ENCODE results near the gene BAZ2B. TPM values are rescaled to one million over a fixed set of nuclear protein-coding genes. Genes with fewer than 3 reads are reported as not detected.

The BAZ2B gene
- total and polyA plus RNA-seq, 2 of the 13 experiments (the other 11 are each of a cell fraction or from before 2014, with no cell fraction given): 14.0 to 15.1 TPM

DNA sequence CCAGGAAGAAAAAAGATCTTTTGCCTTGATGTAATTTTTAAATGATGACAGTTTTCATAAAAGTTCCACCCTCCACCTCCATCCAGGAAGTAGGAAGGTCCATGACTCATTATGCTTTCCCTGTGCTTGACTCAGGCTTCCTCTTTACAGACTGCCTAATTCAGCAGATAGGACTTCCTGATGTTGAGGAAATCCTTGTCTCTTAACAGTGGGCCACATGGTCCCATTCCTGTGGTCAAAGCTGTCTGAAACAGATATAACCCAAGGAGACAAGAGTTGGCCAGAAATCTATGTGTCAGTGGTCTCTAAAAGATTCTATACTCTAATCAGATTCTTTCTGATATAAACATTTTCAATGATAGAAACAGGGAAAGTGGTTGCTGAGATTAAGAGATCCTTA lies 119.1 kb downstream of the BAZ2B start (continued):
- TF ChIP-seq, protein P1, sequence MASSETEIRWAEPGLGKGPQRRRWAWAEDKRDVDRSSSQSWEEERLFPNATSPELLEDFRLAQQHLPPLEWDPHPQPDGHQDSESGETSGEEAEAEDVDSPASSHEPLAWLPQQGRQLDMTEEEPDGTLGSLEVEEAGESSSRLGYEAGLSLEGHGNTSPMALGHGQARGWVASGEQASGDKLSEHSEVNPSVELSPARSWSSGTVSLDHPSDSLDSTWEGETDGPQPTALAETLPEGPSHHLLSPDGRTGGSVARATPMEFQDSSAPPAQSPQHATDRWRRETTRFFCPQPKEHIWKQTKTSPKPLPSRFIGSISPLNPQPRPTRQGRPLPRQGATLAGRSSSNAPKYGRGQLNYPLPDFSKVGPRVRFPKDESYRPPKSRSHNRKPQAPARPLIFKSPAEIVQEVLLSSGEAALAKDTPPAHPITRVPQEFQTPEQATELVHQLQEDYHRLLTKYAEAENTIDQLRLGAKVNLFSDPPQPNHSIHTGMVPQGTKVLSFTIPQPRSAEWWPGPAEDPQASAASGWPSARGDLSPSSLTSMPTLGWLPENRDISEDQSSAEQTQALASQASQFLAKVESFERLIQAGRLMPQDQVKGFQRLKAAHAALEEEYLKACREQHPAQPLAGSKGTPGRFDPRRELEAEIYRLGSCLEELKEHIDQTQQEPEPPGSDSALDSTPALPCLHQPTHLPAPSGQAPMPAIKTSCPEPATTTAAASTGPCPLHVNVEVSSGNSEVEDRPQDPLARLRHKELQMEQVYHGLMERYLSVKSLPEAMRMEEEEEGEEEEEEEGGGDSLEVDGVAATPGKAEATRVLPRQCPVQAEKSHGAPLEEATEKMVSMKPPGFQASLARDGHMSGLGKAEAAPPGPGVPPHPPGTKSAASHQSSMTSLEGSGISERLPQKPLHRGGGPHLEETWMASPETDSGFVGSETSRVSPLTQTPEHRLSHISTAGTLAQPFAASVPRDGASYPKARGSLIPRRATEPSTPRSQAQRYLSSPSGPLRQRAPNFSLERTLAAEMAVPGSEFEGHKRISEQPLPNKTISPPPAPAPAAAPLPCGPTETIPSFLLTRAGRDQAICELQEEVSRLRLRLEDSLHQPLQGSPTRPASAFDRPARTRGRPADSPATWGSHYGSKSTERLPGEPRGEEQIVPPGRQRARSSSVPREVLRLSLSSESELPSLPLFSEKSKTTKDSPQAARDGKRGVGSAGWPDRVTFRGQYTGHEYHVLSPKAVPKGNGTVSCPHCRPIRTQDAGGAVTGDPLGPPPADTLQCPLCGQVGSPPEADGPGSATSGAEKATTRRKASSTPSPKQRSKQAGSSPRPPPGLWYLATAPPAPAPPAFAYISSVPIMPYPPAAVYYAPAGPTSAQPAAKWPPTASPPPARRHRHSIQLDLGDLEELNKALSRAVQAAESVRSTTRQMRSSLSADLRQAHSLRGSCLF (CRISPR knock-in tag; IDR thresholded peaks at IDR 0.05; ENCODE audit: borderline replicate concordance): no peak

DNA sequence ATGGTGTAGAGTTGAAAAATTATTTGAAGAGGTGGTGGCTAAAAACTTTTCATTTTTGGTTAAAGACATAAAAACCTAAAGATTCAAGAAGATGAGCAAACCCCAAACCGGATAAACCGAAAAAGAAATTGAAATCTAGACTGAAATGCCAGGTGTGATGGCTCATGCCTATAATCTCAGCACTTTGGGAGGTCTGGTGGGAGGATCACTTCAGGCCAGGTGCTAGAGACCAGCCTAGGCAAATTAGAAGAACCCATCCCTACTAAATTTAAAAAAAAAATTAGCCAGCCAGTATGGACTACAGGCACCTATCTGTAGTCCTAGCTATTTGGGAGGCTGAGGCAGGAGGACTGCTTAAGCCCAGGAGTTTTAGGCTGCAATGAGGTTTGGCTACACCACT lies 126.9 kb downstream of the BAZ2B start:
- Histone ChIP-seq H3K27me3 (ENCODE audit: control insufficient read depth in 1 of 2, insufficient read depth in 2 of 2, low read length in 2 of 2) (no peaks in the 10 kb centered on the region), H3K4me1 (ENCODE audit: insufficient read depth, low read length) (no peaks in the 10 kb centered on the region), H4K20me1 (ENCODE audit: insufficient read depth, low read length) (no peaks in the 10 kb centered on the region; the same call in 1 of the 2 replicates), H3K9ac (ENCODE audit: insufficient read depth, low read depth, low read length) (no peak overlapping the region), H3K27ac (ENCODE audit: extremely low read length, insufficient read depth, low read length) (no peak overlapping the region), H3K9me3 (ENCODE audit: low read length) (no peaks in the 10 kb centered on the region), H3K4me3 (replicated peaks in 1 of 3; ENCODE audit: insufficient read depth in 1 of 3, low read depth in 2 of 3, low read length in 3 of 3) (no peak overlapping the region), H3K79me2 (ENCODE audit: insufficient read depth, low read length) (no peaks in the 10 kb centered on the region), H2AFZ (ENCODE audit: low read length) (no peak overlapping the region), H3K36me3 (replicated peaks in 1 of 2; ENCODE audit: control insufficient read depth in 1 of 2, insufficient read depth in 2 of 2, low read length in 2 of 2) (no peaks in the 10 kb centered on the region), H3K4me2 (ENCODE audit: low read depth, low read length) (no peak overlapping the region)
- POLR2A ChIA-PET: no interaction called here
- ATAC-seq (no peak), DNase-seq (ENCODE audit: low spot score) (no peak), FAIRE-seq (no peak)
- in situ Hi-C loops (cut with HindIII; ENCODE audit: extremely low pct_ligation_motif_present, low pct_unique_long_range_greater_than_20kb) (no loop called here), intact Hi-C loops (cut with micrococcal nuclease; ENCODE audit: unreplicated experiment) (no loop called here)
- no TSS peak for BruUV-seq (replicated peaks)
- 87% methylated on average over 2 of the region's 2 CpGs for WGBS (ENCODE audit: low lambda C conversion rate)
- TF ChIP-seq, protein P2, sequence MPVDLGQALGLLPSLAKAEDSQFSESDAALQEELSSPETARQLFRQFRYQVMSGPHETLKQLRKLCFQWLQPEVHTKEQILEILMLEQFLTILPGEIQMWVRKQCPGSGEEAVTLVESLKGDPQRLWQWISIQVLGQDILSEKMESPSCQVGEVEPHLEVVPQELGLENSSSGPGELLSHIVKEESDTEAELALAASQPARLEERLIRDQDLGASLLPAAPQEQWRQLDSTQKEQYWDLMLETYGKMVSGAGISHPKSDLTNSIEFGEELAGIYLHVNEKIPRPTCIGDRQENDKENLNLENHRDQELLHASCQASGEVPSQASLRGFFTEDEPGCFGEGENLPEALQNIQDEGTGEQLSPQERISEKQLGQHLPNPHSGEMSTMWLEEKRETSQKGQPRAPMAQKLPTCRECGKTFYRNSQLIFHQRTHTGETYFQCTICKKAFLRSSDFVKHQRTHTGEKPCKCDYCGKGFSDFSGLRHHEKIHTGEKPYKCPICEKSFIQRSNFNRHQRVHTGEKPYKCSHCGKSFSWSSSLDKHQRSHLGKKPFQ (CRISPR knock-in tag; IDR thresholded peaks at IDR 0.05; ENCODE audit: insufficient replicate concordance): no peak
- TF ChIP-seq FOXC1 (CRISPR knock-in tag; IDR thresholded peaks at IDR 0.05; ENCODE audit: borderline replicate concordance) (no peak), ZNF383 (CRISPR knock-in tag; IDR thresholded peaks at IDR 0.05; ENCODE audit: borderline replicate concordance) (no peak), NR2F6 (IDR thresholded peaks at IDR 0.05) (no peak), NR2F6 (CRISPR knock-in tag; IDR thresholded peaks at IDR 0.05) (no peak), CAMTA2 (CRISPR knock-in tag; IDR thresholded peaks at IDR 0.05; ENCODE audit: borderline replicate concordance) (no peak), ZNF496 (CRISPR knock-in tag; IDR thresholded peaks at IDR 0.05; ENCODE audit: insufficient replicate concordance) (no peak), ZNF678 (CRISPR knock-in tag; IDR thresholded peaks at IDR 0.05) (no peak), HHEX (CRISPR knock-in tag; IDR thresholded peaks at IDR 0.05) (no peak), SETDB1 (CRISPR knock-in tag; IDR thresholded peaks at IDR 0.05; ENCODE audit: borderline replicate concordance) (no peak), ZFP36L1 (CRISPR knock-in tag; IDR thresholded peaks at IDR 0.05) (no peak), NR2F2 (IDR thresholded peaks at IDR 0.05; ENCODE audit: borderline replicate concordance, low read depth) (no peak), GATAD1 (CRISPR knock-in tag; IDR thresholded peaks at IDR 0.05) (no peak), RBM22 (optimal IDR thresholded peaks at IDR 0.05; ENCODE audit: low read length) (no peak), MIER2 (CRISPR knock-in tag; IDR thresholded peaks at IDR 0.05) (no peak)
- TF ChIP-seq, protein P3, sequence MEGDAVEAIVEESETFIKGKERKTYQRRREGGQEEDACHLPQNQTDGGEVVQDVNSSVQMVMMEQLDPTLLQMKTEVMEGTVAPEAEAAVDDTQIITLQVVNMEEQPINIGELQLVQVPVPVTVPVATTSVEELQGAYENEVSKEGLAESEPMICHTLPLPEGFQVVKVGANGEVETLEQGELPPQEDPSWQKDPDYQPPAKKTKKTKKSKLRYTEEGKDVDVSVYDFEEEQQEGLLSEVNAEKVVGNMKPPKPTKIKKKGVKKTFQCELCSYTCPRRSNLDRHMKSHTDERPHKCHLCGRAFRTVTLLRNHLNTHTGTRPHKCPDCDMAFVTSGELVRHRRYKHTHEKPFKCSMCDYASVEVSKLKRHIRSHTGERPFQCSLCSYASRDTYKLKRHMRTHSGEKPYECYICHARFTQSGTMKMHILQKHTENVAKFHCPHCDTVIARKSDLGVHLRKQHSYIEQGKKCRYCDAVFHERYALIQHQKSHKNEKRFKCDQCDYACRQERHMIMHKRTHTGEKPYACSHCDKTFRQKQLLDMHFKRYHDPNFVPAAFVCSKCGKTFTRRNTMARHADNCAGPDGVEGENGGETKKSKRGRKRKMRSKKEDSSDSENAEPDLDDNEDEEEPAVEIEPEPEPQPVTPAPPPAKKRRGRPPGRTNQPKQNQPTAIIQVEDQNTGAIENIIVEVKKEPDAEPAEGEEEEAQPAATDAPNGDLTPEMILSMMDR (CRISPR knock-in tag; IDR thresholded peaks at IDR 0.05): no peak
- CTCF ChIA-PET (ENCODE audit: low intra/inter-chr PET ratio, low total read pairs): no interaction called here
